ENCODE data around the gene SCN3B. TPM values are rescaled to one million over a fixed set of nuclear protein-coding genes. Genes with fewer than 3 reads are reported as not detected.

The SCN3B gene
- polyA plus RNA-seq, 1 experiment: 0.17 TPM

DNA sequence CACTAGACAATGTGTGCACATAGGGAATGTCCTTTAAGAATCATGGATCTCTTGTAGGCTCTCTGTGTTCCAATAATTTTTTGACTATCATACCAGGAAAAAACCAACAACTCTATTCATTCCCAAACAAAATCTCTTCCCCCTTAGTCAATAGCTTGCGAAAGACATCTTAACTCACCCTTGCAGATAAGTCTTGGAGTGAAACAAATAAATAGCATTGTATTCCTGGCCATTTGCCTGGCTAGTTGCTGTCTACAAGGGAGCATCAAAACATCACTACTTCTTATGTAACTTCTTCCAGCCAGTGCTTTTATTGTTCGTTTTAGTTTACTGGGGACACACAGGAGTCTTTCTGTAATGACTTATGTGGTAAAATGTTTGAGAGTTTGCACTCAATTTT, 29.4 kb downstream of the SCN3B start:
- Histone ChIP-seq H3K9me3 (ENCODE audit: control insufficient read depth, insufficient read depth, low read length) (no peaks in the 10 kb centered on the region), H3K4me3 (ENCODE audit: low read depth, low read length) (no peak overlapping the region), H3K27me3 (ENCODE audit: control insufficient read depth, insufficient read depth, low read length) (no peaks in the 10 kb centered on the region), H3K27ac (ENCODE audit: low read depth, low read length) (no peak overlapping the region)
- POLR2A ChIA-PET: no interaction called here
- CTCF ChIA-PET: interaction anchor here (0.6 to 2.2 kb wide), 3 partner anchors 16 to 83 kb away, joined by 3 to 6 read pairs (median 5); no protein-coding TSS in a partner anchor
- TF ChIP-seq, protein P1, sequence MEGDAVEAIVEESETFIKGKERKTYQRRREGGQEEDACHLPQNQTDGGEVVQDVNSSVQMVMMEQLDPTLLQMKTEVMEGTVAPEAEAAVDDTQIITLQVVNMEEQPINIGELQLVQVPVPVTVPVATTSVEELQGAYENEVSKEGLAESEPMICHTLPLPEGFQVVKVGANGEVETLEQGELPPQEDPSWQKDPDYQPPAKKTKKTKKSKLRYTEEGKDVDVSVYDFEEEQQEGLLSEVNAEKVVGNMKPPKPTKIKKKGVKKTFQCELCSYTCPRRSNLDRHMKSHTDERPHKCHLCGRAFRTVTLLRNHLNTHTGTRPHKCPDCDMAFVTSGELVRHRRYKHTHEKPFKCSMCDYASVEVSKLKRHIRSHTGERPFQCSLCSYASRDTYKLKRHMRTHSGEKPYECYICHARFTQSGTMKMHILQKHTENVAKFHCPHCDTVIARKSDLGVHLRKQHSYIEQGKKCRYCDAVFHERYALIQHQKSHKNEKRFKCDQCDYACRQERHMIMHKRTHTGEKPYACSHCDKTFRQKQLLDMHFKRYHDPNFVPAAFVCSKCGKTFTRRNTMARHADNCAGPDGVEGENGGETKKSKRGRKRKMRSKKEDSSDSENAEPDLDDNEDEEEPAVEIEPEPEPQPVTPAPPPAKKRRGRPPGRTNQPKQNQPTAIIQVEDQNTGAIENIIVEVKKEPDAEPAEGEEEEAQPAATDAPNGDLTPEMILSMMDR (IDR thresholded peaks at IDR 0.05; ENCODE audit: low read depth, low read length): no peak
- no peak for DNase-seq (ENCODE audit: low read depth, low spot score)

DNA sequence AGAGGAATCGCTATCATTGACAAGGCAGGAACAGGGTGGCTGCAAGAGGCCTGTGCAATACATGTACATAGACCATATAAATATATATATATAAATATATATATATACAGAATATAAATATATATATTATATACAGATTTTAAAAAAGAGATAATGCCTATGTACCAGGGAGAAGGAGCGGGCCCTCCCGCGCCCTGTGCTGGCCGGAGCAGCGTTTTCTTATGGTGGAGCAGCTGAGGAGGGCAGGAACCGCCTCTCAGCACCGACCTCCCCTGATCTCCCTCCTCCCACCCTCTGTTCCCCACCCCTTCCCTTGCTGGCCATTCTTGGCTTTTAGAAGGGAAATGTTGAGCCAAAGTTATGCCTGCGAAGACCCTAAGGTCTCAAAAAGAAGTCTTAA, 31.8 kb downstream of the SCN3B start:
- TF ChIP-seq, protein P1 (IDR thresholded peaks at IDR 0.05; ENCODE audit: low read depth, low read length): no peak
- DNase-seq (ENCODE audit: low read depth, low spot score): no peak
- ChIA-PET POLR2A (no interaction called here), CTCF (no interaction called here)
- Histone ChIP-seq H3K9me3 (ENCODE audit: control insufficient read depth, insufficient read depth, low read length) (no peaks in the 10 kb centered on the region), H3K27ac (ENCODE audit: low read depth, low read length) (no peak overlapping the region), H3K27me3 (ENCODE audit: control insufficient read depth, insufficient read depth, low read length) (no peaks in the 10 kb centered on the region), H3K4me3 (ENCODE audit: low read depth, low read length) (no peak overlapping the region)

GRCh38 chr11:123616505-123617198, 37.8 kb downstream of the SCN3B start:
- no peak overlapping the region for H3K27ac ChIP-seq (ENCODE audit: low read depth, low read length)
- CTCF ChIA-PET: interaction anchor here (0.6 to 3.0 kb wide), 8 partner anchors 23 to 94 kb away, joined by 3 to 13 read pairs (median 4); no protein-coding TSS in a partner anchor
- no peaks in the 10 kb centered on the region for H3K9me3 ChIP-seq (ENCODE audit: control insufficient read depth, insufficient read depth, low read length)
- peak; percentile 61 for DNase-seq (ENCODE audit: low read depth, low spot score)
- no peak overlapping the region for H3K4me3 ChIP-seq (ENCODE audit: low read depth, low read length)
- H3K27me3 ChIP-seq (ENCODE audit: control insufficient read depth, insufficient read depth, low read length): no peaks in the 10 kb centered on the region
- TF ChIP-seq, protein P1 (IDR thresholded peaks at IDR 0.05; ENCODE audit: low read depth, low read length): no peak
- POLR2A ChIA-PET: interaction anchor here (1.2 kb wide), 1 partner anchor 16 kb away, joined by 5 read pairs; no protein-coding TSS in a partner anchor

DNA sequence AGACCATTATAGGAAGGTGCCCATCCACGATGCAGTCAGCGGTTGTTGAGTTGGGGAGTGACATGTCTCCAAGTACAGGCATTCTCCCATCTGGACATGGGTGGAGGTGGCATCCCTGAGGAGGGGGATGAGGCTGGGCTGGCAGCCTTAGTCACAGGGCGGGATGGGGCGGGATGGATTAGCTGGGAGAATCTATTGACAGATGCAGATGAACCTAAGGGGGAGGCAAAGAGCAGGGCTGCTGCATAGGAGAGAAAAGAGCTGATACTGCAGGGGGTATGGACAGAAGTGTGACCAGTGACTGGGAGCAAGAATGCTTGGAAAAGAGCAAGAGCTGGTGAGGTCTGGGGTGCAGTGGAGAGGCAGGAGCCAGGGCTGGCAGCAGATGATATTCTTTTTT, 42.7 kb downstream of the SCN3B start:
- no peaks in the 10 kb centered on the region for H3K27me3 ChIP-seq (ENCODE audit: control insufficient read depth, insufficient read depth, low read length)
- DNase-seq (ENCODE audit: low read depth, low spot score): no peak
- no peak overlapping the region for H3K4me3 ChIP-seq (ENCODE audit: low read depth, low read length)
- no peaks in the 10 kb centered on the region for H3K9me3 ChIP-seq (ENCODE audit: control insufficient read depth, insufficient read depth, low read length)
- CTCF ChIA-PET: no interaction called here
- TF ChIP-seq, protein P1 (IDR thresholded peaks at IDR 0.05; ENCODE audit: low read depth, low read length): no peak
- POLR2A ChIA-PET: no interaction called here
- no peak overlapping the region for H3K27ac ChIP-seq (ENCODE audit: low read depth, low read length)

DNA sequence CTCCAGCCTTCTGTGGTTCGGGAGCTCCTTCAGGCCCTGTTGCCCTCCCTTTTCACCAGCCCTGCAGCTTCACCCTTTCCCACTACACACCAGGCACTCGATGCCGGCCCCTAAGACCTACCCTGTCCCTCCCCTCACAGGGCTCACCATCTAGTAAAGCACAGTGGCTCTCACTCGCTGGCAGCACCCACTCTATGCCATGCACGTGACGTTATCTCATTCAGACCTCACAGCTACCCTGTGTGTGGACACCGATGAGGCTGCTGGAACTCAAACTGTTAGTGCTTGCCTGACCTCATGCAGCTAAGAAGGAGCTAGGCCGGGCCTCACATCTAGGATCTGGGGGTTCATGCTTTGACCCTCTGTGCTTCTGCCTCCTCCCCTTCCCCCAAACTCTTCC, 45.5 kb downstream of the SCN3B start:
- POLR2A ChIA-PET: no interaction called here
- H3K9me3 ChIP-seq (ENCODE audit: control insufficient read depth, insufficient read depth, low read length): no peaks in the 10 kb centered on the region
- no peak overlapping the region for H3K4me3 ChIP-seq (ENCODE audit: low read depth, low read length)
- TF ChIP-seq, protein P1 (IDR thresholded peaks at IDR 0.05; ENCODE audit: low read depth, low read length): no peak
- DNase-seq (ENCODE audit: low read depth, low spot score): no peak
- no peaks in the 10 kb centered on the region for H3K27me3 ChIP-seq (ENCODE audit: control insufficient read depth, insufficient read depth, low read length)
- H3K27ac ChIP-seq (ENCODE audit: low read depth, low read length): no peak overlapping the region
- CTCF ChIA-PET: interaction anchor here (1.2 kb wide), 1 partner anchor 27 kb away, joined by 3 read pairs; no protein-coding TSS in a partner anchor

Measured in AG04450 (cell line).